Astrocyte of the cerebellum (primary cell): ENCODE data around the gene PLA1A.
"Not testable (repeated sequence)": the region's sequence is repeated elsewhere in the genome, so short reads cannot be mapped to it uniquely, and the experiment has no call there.

Experiments used
- DNase-seq: peaks from one replicate; pipeline ENCODE4 v3.0.0-alpha.2; 2011; ENCODE audit warnings: low read depth
- H3K4me3 ChIP-seq: 2 replicates; pipeline ENCODE4 v1.5.1; 2011; ENCODE audit warnings: mild to moderate bottlenecking, low read depth, low read length, moderate library complexity
- CTCF ChIP-seq: IDR thresholded peaks from 2 replicates; pipeline ENCODE4 v1.5.1; 2012; ENCODE audit warnings: low read length, low read depth, moderate library complexity, mild to moderate bottlenecking; ENCODE audit errors: missing control alignments
- in situ Hi-C: cut with HindIII; loops from 2 replicates; pipeline ENCODE4 v1.10.0; 2017; ENCODE audit warnings: low sequenced_read_pairs

The PLA1A gene

GRCh38 chr3:119560160-119560559 is 37.5 kb upstream of the PLA1A start:
- TF ChIP-seq CTCF, result no peak
- no peak for DNase-seq
- no peak overlapping the region for H3K4me3 ChIP-seq
- in situ Hi-C loops, result no loop called here

- no peak for DNase-seq
- no peak overlapping the region for H3K4me3 ChIP-seq
- in situ Hi-C loops, result no loop called here
- no peak for TF ChIP-seq CTCF
These were observed 35.3 kb upstream of the PLA1A start for GRCh38 chr3:119562307-119562961.

GRCh38 chr3:119563334-119563733 is 34.4 kb upstream of the PLA1A start:
- DNase-seq, in situ Hi-C loops, H3K4me3 ChIP-seq: not testable (repeated sequence)

DNA sequence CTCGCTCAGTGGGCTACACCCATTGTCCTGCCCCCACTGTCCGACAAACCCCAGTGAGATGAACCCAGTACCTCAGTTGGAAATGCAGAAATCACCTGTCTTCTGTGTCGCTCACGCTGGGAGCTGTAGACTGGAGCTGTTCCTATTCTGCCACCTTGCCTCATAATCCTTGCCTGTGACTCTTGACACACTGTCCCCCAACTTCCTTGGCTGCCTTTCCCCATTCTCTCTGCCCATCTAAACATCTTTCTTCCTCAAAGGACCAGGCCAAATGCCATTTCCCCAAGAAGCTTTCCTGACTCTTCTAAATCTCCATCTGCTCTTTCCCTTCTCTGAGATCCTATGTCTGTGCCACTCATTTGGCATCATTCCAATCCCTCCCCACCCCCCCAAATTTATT is 28.5 kb upstream of the PLA1A start:
- H3K4me3 ChIP-seq, result no peak overlapping the region
- in situ Hi-C loops, result no loop called here
- no peak for DNase-seq
- TF ChIP-seq CTCF, result no peak

DNA sequence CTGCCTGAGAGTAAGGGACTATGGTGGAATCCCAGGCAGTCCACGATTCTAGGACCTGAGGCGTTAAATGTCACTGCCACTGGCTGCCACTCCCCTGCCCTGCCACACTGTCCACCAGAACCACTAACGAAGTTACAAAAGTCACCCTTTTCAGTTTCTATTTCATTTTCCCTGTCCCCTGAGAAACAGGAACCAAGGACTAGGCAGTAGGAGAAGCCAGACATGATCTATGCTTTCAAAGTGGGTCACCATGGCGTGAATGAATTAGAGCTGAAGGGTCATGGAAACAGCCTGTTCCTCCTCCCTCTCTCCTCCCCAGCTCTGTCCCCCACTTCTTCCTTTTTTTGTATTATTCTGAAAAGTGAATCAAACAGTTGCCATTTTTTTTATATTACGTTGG is 27.5 kb upstream of the PLA1A start:
- no peak for TF ChIP-seq CTCF
- no peak for DNase-seq
- H3K4me3 ChIP-seq, result no peak overlapping the region
- in situ Hi-C loops, result no loop called here

DNA sequence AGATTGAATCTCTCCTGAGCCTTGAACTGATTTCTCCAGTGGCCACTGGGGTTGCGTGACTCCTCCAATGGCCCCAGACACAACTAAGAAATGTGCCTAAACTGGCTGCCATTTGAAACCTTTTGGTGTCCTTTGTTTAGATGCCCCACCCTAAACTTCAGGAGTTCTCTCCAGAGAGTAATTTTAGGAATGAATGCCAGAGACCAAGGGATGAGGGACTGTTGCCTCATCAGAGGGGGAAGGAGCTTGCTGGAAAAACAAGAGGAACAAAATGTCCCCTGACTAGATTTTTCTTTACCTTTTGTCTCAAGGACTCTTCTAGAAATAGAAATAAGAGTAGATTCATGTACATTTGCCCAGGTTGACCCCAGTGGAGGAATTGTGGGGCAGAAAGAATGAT is 26.5 kb upstream of the PLA1A start:
- in situ Hi-C loops, result no loop called here
- TF ChIP-seq CTCF, result no peak

DNA sequence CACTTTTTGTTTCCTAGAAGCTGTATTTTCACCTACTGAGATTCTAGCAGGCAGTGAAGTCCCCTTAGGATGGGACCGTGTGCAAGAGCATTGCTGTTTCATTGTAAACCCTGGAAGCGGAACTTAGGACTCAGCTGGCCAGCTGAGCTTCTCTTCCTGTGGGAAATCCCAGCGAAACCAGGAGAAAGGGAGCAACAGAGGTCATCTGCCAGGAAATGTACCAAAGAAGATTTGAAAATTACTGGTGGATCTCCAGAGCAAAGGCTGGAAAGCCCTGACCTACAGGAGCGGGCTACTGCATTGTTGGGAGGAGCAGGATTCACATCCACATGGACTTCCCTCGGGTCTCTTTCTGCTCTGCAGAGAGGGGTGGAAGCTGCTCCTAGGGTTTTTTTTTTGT is 26.0 kb upstream of the PLA1A start:
- TF ChIP-seq CTCF, result no peak
- no peak for DNase-seq
- no peak overlapping the region for H3K4me3 ChIP-seq
- in situ Hi-C loops, result no loop called here

More for the DNA sequence above, 26.5 kb upstream of the PLA1A start:
- no peak overlapping the region for H3K4me3 ChIP-seq
- DNase-seq, result no peak
